Smooth muscle cell of the pulmonary artery (primary cell): ENCODE results near the gene ARF3. TPM values are rescaled to one million over a fixed set of nuclear protein-coding genes. Genes with fewer than 3 reads are reported as not detected.

Experiments used
- total RNA-seq: library from RNA; depleted of rRNA; stranded (reverse); fragments of >200 nt; gene quantifications from 2 replicates; pipeline ENCODE4 v1.2.3, GENCODE V29; 2014

Gene ARF3
- 37.1 and 42.7 TPM in 2 replicates for total RNA-seq

GRCh38 chr12:48957141-48958048 lies at the start of gene ARF3:
Gene ARF3, minus strand, starts transcription at chr12:48957487. Its CDS starts 16,392 bp downstream, at chr12:48941095.

GRCh38 chr12:48999371-49000131 lies 42.3 kb upstream of the ARF3 start, which contains the start of gene DDN:
Gene DDN, minus strand, starts transcription at chr12:48999375. Its CDS starts 88 bp downstream, at chr12:48999287.

GRCh38 chr12:48978291-48978740 lies 21.0 kb upstream of the ARF3 start, which contains the start of gene WNT1:
Gene WNT1, plus strand, starts transcription at chr12:48978322. Its CDS starts 329 bp downstream, at chr12:48978651.

GRCh38 chr12:48925304-48926011 lies 31.8 kb downstream of the ARF3 start, which contains the start of gene FKBP11:
Gene FKBP11, minus strand, starts transcription at chr12:48925492. Its CDS starts 64 bp downstream, at chr12:48925428.

Other genes starting within 250 kb of the ARF3 start
- gene CCNT1, start 240.8 kb downstream of the ARF3 start, total RNA-seq: 25.7 and 27.6 TPM in 2 replicates
- 107 and 144 TPM in 2 replicates for gene ADCY6, start 168.4 kb downstream of the ARF3 start, total RNA-seq
- 19.5 and 25.0 TPM in 2 replicates for gene CACNB3, start 139.0 kb downstream of the ARF3 start, total RNA-seq
- 68.0 and 85.8 TPM in 2 replicates for gene DDX23, start 105.3 kb downstream of the ARF3 start, total RNA-seq
- 0.26 and 0.30 TPM in 2 replicates for gene RND1, start 91.6 kb downstream of the ARF3 start, total RNA-seq
- gene FKBP11, start 32.0 kb downstream of the ARF3 start, total RNA-seq: 36.6 and 45.0 TPM in 2 replicates
- 0.17 TPM in 1 of 2 replicates, not detected in the other for gene WNT10B, start 14.2 kb upstream of the ARF3 start, total RNA-seq
- gene WNT1, start 20.8 kb upstream of the ARF3 start, total RNA-seq: not detected in 2 replicates
- gene DDN, start 41.9 kb upstream of the ARF3 start, total RNA-seq: 0.20 and 0.30 TPM in 2 replicates
- 56.9 and 65.5 TPM in 2 replicates for gene PRKAG1, start 61.3 kb upstream of the ARF3 start, total RNA-seq
- 63.9 and 73.0 TPM in 2 replicates for gene KMT2D, start 103.3 kb upstream of the ARF3 start, total RNA-seq
- gene RHEBL1, start 112.5 kb upstream of the ARF3 start, total RNA-seq: 0.23 and 0.59 TPM in 2 replicates
- gene DHH, start 137.3 kb upstream of the ARF3 start, total RNA-seq: 0.07 and 0.13 TPM in 2 replicates
- gene LMBR1L, start 153.4 kb upstream of the ARF3 start, total RNA-seq: 42.7 and 47.0 TPM in 2 replicates
- 945 and 1,479 TPM in 2 replicates for gene TUBA1B, start 173.9 kb upstream of the ARF3 start, total RNA-seq
- gene TUBA1A, start 231.6 kb upstream of the ARF3 start, total RNA-seq: 495 and 558 TPM in 2 replicates